HG02981 (cell line): Measurements from ENCODE around the gene MGRN1.

Experiments
- ATAC-seq: cut with Tn5 transposase; IDR thresholded peaks from one replicate; pipeline ENCODE4 v1.9.1; 2021; ENCODE audit warnings: mild to moderate bottlenecking, moderate library complexity; ENCODE audit not compliant: unreplicated experiment

The MGRN1 gene

GRCh38 chr16:4623593-4623992 lies 1.0 kb upstream of the MGRN1 start:
- no peak for ATAC-seq

GRCh38 chr16:4624827-4625559 lies 367 bp downstream of the MGRN1 start:
- peak; percentile 62 for ATAC-seq

GRCh38 chr16:4625560-4626159 lies 1.0 kb downstream of the MGRN1 start:
- ATAC-seq = no peak

- ATAC-seq = no peak
Observed at GRCh38 chr16:4626396-4626795, 1.8 kb downstream of the MGRN1 start.

- no peak for ATAC-seq
Observed at GRCh38 chr16:4628283-4628682, 3.7 kb downstream of the MGRN1 start.

- no peak for ATAC-seq
Observed at GRCh38 chr16:4631444-4631843, 6.8 kb downstream of the MGRN1 start.

GRCh38 chr16:4633910-4634635 lies 9.4 kb downstream of the MGRN1 start:
- ATAC-seq = no peak

GRCh38 chr16:4634768-4635167 lies 10.1 kb downstream of the MGRN1 start:
- no peak for ATAC-seq

- no peak for ATAC-seq
Observed at GRCh38 chr16:4636196-4636595, 11.6 kb downstream of the MGRN1 start.

GRCh38 chr16:4637501-4638166 lies 13.0 kb downstream of the MGRN1 start:
- no peak for ATAC-seq

GRCh38 chr16:4639899-4640509 lies 15.4 kb downstream of the MGRN1 start:
- no peak for ATAC-seq

- ATAC-seq = no peak
Observed at GRCh38 chr16:4640572-4641305, 16.1 kb downstream of the MGRN1 start.

- no peak for ATAC-seq
Observed at GRCh38 chr16:4641306-4641687, 16.7 kb downstream of the MGRN1 start.

GRCh38 chr16:4641895-4642294 lies 17.3 kb downstream of the MGRN1 start:
- no peak for ATAC-seq

GRCh38 chr16:4646773-4647643 lies 22.4 kb downstream of the MGRN1 start:
- ATAC-seq = no peak

GRCh38 chr16:4647644-4647980 lies 23.0 kb downstream of the MGRN1 start:
- no peak for ATAC-seq

GRCh38 chr16:4648917-4649316 lies 24.3 kb downstream of the MGRN1 start:
- ATAC-seq = no peak

- ATAC-seq = no peak
Observed at GRCh38 chr16:4649744-4650442, 25.3 kb downstream of the MGRN1 start.
